DMS 273 (cell line): Measurements from ENCODE around the gene SLC10A7.

Source experiments
- DNase-seq: peaks from one replicate; lab custom pipeline; 2025; ENCODE audit not compliant: unreplicated experiment; lab: John Stamatoyannopoulos, UW

Gene SLC10A7

GRCh38 chr4:146443525-146443924, 78.2 kb downstream of the SLC10A7 start:
- DNase-seq: no peak

GRCh38 chr4:146442801-146443200, 78.9 kb downstream of the SLC10A7 start:
- no peak for DNase-seq

GRCh38 chr4:146439999-146440398, 81.7 kb downstream of the SLC10A7 start:
- no peak for DNase-seq

DNA sequence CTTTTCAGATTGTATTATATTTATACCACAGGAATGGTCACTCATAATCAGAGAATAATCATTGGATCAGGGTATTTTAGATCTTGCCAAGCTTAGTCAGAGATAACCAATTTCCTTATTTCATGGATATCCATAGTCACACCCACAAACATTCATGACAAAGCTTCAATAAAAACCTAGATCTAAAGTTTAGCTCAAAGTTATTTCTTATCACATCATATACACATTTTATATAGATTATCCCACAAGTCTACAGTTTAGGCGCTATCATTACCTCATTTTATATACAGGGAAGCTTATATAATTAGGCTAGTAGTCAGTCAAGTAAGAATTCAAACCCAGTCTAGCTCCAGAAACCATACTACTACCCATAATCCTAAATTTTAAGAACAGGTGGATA, 82.3 kb downstream of the SLC10A7 start:
- DNase-seq: no peak

DNA sequence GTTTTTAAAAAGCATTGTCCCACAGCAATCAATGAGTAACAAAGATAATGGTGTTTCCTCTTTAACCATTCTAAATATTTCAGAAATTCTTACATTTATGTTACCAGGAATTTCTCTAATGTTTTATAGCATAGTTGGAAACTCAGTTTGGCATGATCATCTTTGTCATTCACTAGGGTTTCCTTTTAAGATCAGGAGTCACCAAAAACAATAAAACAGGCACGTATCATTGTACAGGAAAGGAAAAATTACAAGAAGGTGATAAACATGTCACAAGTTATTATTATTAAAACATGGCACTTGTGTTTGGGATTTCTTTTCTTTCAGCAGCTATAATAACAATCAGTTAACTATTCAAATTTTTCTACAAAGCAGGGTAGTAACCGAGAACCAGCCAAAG, 84.0 kb downstream of the SLC10A7 start:
- DNase-seq: no peak

DNA sequence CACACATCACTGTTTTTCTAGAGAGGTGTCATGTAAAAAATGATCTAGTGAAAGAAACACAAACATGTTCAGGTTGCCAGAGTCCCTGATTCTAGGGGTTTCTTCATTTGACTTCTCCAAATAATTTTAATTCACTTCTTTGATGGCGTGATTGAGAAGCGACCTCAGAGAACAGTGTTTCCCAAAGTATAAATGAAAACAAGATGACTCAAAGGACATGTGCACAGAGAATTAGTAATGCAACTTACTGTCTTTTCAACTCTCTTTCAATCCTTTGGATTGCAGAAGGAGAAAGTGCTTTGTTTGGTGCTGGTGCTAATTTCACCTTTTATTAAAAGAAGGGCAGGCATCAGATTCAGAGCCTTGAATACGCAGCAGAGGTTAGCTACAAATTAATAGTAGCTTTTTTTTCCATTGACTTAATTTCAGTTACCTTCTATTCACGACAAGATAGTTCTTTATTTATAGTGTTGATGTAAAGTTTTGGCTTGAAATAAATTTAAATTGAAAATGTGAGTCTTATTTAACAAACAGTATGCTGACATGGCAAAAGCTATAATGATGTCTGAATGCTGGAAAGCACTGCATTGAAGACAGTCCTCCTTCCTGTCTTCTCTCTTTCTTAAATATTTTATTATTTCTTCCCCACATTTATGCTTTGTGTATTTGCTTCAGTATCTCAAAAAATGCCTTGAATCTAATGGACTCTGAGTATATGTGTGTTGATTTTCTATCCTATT, 85.1 kb downstream of the SLC10A7 start:
- no peak for DNase-seq

DNA sequence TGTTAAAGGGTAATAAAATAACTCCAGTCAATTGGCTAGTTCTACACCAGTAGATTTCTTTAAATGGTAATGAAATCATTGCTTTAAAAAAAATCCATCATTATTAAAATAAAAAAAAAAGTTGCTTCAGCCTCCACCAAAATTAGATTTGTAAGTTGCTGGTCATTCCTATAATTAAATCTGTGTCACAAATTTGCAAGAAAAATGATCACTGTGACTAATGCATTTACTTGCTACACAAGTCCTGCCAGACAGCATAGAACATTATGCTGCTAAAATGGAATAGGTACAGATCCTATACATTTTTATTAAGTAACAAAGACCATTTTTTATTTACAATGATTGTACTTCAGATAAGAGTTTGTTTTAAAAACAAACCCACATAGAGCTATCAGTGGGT, 85.8 kb downstream of the SLC10A7 start:
- no peak for DNase-seq

- DNase-seq: no peak
These were observed 89.7 kb downstream of the SLC10A7 start for GRCh38 chr4:146432065-146432464.

DNA sequence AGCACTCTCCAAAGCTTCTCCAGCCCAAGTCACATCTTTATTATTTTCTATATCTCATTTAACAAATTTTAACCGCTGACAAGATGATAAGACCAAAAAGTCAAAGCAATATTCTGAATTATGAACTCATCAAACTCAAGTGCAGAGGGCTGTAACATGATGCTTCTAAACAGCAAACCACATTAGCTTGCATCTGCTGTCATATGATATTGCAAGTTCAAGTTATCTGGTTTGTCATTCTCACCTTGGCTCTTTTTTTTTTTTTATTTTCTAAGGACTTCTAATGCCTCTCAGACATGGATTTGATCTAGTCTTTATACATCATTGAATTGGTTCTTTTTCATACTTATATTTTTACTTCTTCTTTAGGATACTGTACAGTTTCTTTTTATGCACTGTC, 93.4 kb downstream of the SLC10A7 start:
- DNase-seq: peak; percentile 1

DNA sequence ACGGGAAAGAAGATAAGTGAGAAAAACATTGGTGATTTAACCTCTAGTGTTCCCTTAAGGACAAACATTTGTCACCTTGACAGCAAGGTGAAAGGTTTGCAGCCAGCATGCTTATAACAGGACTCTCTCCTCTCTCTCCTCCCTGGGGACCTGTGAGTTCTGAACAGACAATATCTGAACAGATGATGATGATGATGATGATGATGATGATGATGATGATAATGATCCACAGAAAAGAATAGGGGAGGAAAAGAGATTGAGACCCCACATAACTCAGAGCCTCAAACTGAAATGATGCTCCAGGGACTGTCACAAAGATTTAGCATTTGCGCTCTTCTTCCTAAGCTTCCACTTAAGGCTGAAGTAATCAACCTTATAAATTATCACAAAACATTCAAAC, 103.9 kb downstream of the SLC10A7 start:
- no peak for DNase-seq

- DNase-seq: no peak
These were observed 105.9 kb downstream of the SLC10A7 start for GRCh38 chr4:146415829-146416228.

- DNase-seq: no peak
These were observed 114.1 kb downstream of the SLC10A7 start for GRCh38 chr4:146407669-146408084.

DNA sequence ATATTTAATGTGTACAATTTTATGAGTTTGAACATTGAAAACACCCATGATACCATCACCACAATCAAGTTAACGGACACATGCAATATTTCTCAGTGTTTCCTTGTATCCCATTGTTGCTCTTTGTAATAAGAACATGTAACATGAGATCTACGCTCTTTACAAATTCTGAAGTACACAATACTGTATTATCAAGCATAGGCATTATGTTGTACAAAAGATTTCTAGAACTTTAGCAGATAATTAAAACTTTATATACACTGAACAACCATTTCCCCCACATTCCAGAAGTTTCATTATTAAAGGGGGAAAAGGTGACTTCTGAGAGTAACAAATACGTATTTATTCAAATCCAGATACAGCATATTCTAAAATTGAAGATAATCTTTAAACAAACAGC, 114.5 kb downstream of the SLC10A7 start:
- DNase-seq: no peak

- no peak for DNase-seq
These were observed 120.5 kb downstream of the SLC10A7 start for GRCh38 chr4:146401274-146401673.

GRCh38 chr4:146398896-146399445, 122.8 kb downstream of the SLC10A7 start:
- no peak for DNase-seq

DNA sequence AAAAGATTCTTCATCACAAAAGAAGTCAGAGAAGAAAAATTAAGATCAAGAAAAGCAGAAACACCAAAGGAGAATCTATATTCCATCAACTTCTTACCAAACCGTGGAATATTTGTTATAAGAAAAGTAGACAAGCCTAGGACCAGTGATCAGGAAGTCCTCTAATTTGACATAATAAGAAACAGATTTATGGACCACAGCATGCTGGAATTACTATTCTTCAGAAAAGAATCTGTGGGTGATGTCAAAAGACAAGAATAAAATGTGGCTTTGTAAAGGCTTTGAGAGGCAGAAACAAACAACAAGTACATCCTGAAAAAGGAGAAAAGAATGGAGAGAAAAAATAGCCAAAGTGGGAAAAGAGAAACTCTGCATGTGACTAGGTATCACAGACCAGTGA, 123.3 kb downstream of the SLC10A7 start:
- no peak for DNase-seq

DNA sequence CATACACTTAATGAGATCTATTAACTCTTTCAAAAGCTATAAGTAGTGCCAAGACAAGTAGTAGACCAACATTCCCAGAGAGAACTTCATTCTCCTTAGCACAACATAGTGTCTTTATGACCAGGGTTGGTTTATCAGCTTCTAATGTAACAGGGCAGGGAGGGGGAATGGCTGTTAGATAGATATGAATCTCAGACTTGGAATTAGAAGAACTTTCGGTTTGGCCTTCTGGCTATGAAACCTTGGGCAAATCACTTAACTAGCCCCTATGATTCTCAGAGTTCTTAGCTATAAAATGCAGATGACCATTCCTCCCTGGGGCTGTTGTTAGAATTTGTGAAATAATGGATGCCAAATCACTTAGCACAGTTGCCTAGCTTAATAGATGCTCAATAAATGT, 132.2 kb downstream of the SLC10A7 start:
- DNase-seq: no peak

DNA sequence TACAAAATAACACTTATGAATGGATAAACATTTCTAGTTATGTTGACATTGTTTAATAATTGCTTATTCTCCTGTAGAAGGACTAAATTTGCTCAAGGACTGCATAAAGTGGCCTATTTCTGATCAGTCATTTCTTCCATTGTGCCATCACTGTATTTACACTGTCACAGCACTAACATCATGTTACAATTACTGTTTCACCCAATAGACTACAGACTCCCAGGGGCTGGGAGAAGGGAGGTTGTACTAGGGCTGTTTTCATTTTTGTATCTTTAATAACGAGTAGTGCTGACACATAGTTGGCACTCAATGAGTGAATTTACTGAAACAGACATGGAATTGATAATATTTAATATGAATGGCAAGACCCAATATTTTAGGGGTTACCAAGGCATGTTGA, 139.5 kb downstream of the SLC10A7 start:
- no peak for DNase-seq

- DNase-seq: no peak
These were observed 140.4 kb downstream of the SLC10A7 start for GRCh38 chr4:146381263-146381872.

GRCh38 chr4:146379744-146380143, 142.0 kb downstream of the SLC10A7 start:
- DNase-seq: no peak

GRCh38 chr4:146371812-146372211, 149.9 kb downstream of the SLC10A7 start:
- DNase-seq: no peak

DNA sequence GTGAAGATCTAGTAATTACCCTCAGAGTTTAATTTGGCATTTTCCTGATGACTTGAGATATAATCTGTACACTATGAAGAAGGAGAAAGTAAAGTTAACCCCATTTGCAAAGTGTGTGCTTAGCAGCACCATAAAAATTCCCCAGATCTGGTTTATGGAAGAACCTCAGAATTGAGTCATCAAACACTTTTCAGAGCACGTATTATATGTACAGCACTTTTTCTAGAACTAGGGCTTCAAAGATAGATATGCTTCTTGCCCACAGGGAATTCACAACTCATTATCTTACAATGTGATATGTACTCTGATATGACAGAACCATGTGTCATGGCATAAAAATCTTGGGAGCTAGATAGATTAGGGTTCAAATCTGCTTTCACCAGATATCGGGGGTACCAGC, 150.9 kb downstream of the SLC10A7 start:
- no peak for DNase-seq

- no peak for DNase-seq
These were observed 152.3 kb downstream of the SLC10A7 start for GRCh38 chr4:146369446-146369845.
